ENCODE measurements around the gene FGGY.

FGGY gene

GRCh38 chr1:59505596-59506028, 208.7 kb downstream of the FGGY start:
- no peak overlapping the region for H3K4me3 ChIP-seq (ENCODE audit: low read depth, low read length)
- DNase-seq (ENCODE audit: low read depth): no peak
- TF ChIP-seq, protein P1, sequence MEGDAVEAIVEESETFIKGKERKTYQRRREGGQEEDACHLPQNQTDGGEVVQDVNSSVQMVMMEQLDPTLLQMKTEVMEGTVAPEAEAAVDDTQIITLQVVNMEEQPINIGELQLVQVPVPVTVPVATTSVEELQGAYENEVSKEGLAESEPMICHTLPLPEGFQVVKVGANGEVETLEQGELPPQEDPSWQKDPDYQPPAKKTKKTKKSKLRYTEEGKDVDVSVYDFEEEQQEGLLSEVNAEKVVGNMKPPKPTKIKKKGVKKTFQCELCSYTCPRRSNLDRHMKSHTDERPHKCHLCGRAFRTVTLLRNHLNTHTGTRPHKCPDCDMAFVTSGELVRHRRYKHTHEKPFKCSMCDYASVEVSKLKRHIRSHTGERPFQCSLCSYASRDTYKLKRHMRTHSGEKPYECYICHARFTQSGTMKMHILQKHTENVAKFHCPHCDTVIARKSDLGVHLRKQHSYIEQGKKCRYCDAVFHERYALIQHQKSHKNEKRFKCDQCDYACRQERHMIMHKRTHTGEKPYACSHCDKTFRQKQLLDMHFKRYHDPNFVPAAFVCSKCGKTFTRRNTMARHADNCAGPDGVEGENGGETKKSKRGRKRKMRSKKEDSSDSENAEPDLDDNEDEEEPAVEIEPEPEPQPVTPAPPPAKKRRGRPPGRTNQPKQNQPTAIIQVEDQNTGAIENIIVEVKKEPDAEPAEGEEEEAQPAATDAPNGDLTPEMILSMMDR (IDR thresholded peaks at IDR 0.05; ENCODE audit: low read depth, low read length, missing control alignments): no peak

GRCh38 chr1:59506952-59507351, 210.1 kb downstream of the FGGY start:
- TF ChIP-seq, protein P1 (IDR thresholded peaks at IDR 0.05; ENCODE audit: low read depth, low read length, missing control alignments): no peak
- no peak overlapping the region for H3K4me3 ChIP-seq (ENCODE audit: low read depth, low read length)
- peak; percentile 46 for DNase-seq (ENCODE audit: low read depth)

DNA sequence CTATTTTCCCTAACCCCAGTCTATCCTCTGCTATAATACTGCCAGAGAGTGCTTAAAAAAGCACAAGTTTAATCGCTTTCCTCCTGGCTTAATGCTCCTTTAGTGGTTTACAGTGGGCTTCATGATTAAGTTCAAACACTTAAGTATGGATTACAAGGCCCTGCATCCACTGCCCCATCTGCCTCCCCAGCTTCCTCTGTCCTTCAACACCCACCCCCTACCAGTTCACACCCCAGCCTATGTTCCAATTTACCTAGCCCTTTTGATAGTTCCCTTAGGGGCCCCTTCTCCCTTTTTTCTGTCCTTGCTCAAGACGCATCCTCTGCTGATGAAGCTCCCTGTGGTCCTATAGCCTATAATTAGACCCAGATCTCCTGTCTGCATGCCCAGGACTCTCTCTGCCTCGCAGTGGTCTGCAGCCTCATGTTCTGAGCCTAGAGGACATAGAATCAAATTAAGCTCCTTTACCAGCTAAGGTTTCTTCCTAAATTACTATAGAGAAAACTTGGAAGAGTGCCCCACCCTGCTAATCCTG, 212.5 kb downstream of the FGGY start:
- no peak overlapping the region for H3K4me3 ChIP-seq (ENCODE audit: low read depth, low read length)
- TF ChIP-seq, protein P1 (IDR thresholded peaks at IDR 0.05; ENCODE audit: low read depth, low read length, missing control alignments): no peak
- DNase-seq (ENCODE audit: low read depth): no peak

- H3K4me3 ChIP-seq (ENCODE audit: low read depth, low read length): no peak overlapping the region
- TF ChIP-seq, protein P1 (IDR thresholded peaks at IDR 0.05; ENCODE audit: low read depth, low read length, missing control alignments): no peak
- DNase-seq (ENCODE audit: low read depth): no peak
These were observed 213.4 kb downstream of the FGGY start for GRCh38 chr1:59510249-59510648.

GRCh38 chr1:59511476-59512465, 214.9 kb downstream of the FGGY start:
- TF ChIP-seq, protein P1 (IDR thresholded peaks at IDR 0.05; ENCODE audit: low read depth, low read length, missing control alignments): no peak
- H3K4me3 ChIP-seq (ENCODE audit: low read depth, low read length): no peak overlapping the region
- no peak for DNase-seq (ENCODE audit: low read depth)

- DNase-seq (ENCODE audit: low read depth): no peak
- TF ChIP-seq, protein P1 (IDR thresholded peaks at IDR 0.05; ENCODE audit: low read depth, low read length, missing control alignments): no peak
- no peak overlapping the region for H3K4me3 ChIP-seq (ENCODE audit: low read depth, low read length)
These were observed 215.8 kb downstream of the FGGY start for GRCh38 chr1:59512702-59513101.
